GM12878 (cell line): ENCODE measurements around the gene EPHA4. TPM values are rescaled to one million over a fixed set of nuclear protein-coding genes. Genes with fewer than 3 reads are reported as not detected.

ENCODE experiments used
- ATAC-seq: fragments of 200-7000 bp; cut with Tn5 transposase; 3 replicates; pipeline ENCODE4 v1.9.1; 2020; ENCODE audit warnings: mild to moderate bottlenecking, moderate library complexity
- BruUV-seq: library from RNA; stranded (reverse); fragments of 400-500 nt; replicated peaks from 2 replicates; lab custom pipeline; 2021; lab: Mats Ljungman, UMichigan
- CTCF ChIA-PET: fragments of 300-600 bp; sonication (Branson Sonifier 250); formaldehyde crosslinking; extraction: SDS; loops from one replicate; lab custom pipeline; 2021; ENCODE audit warnings: inconsistent platforms; lab: Yijun Ruan, JAX
- POLR2A ChIA-PET: fragments of 350-600 bp; formaldehyde crosslinking; extraction: SDS; loops from one replicate; lab custom pipeline; 2021; ENCODE audit warnings: inconsistent platforms; lab: Charles Lee
- RAD21 ChIA-PET: fragments of 300-600 bp; sonication (Branson Sonifier 250); formaldehyde crosslinking; loops from one replicate; lab custom pipeline; 2023; ENCODE audit warnings: antibody characterized with exemption; ENCODE audit not compliant: unreplicated experiment; lab: Charles Lee
- SMC1A ChIA-PET: fragments of 300-600 bp; sonication (Branson Sonifier 250); formaldehyde crosslinking; loops from one replicate; lab custom pipeline; 2023; ENCODE audit not compliant: unreplicated experiment, uncharacterized antibody; lab: Charles Lee
- DNase-seq: peaks from one replicate; pipeline ENCODE4 v3.0.0-alpha.2; 2011; ENCODE audit warnings: low read depth, low spot score
- FAIRE-seq: peaks from 3 replicates; lab custom pipeline; 2011; peaks lifted over from hg19 to GRCh38; lab: Jason Lieb, UNC
- H2AFZ ChIP-seq: 2 replicates; pipeline ENCODE4 v1.6.0; 2011; ENCODE audit warnings: low read depth, low read length, control low read depth; ENCODE audit not compliant: control insufficient read depth
- H3K27ac ChIP-seq: 2 replicates; pipeline ENCODE4 v1.5.1; 2011; ENCODE audit warnings: control low read depth; ENCODE audit not compliant: control insufficient read depth, insufficient read depth
- H3K27me3 ChIP-seq, 2 experiments: replicated peaks in 1 of 2; 2 replicates each; pipeline versions ENCODE4 v1.6.0 to v1.6.1; 2011; ENCODE audit warnings: low read length in 1 of 2; ENCODE audit not compliant: control insufficient read depth in 2 of 2, insufficient read depth in 2 of 2
- H3K36me3 ChIP-seq, 2 experiments: 2 replicates each; pipeline ENCODE4 v1.5.1; 2011; ENCODE audit warnings: low read length in 1 of 2; ENCODE audit not compliant: control insufficient read depth in 2 of 2, insufficient read depth in 2 of 2
- H3K4me1 ChIP-seq: 2 replicates; pipeline ENCODE4 v1.6.1; 2011; ENCODE audit warnings: mild to moderate bottlenecking, low read length, moderate library complexity, mixed read lengths; ENCODE audit not compliant: control insufficient read depth, insufficient read depth
- H3K4me2 ChIP-seq: 2 replicates; pipeline ENCODE4 v1.6.0; 2011; ENCODE audit warnings: control low read depth; ENCODE audit not compliant: control insufficient read depth, insufficient read depth
- H3K4me3 ChIP-seq: fragments of 200-600 bp; sonication (generic); 2 replicates; pipeline ENCODE4 v1.5.1; 2016
- H3K79me2 ChIP-seq: 2 replicates; pipeline ENCODE4 v1.6.0; 2011; ENCODE audit warnings: low read length; ENCODE audit not compliant: control insufficient read depth, insufficient read depth
- H3K9ac ChIP-seq: 2 replicates; pipeline ENCODE4 v1.8.0; 2011; ENCODE audit warnings: low read length, control low read depth, mixed read lengths; ENCODE audit not compliant: control insufficient read depth, insufficient read depth
- H3K9me3 ChIP-seq: replicated peaks from 3 replicates; pipeline ENCODE4 v1.5.1; 2011; ENCODE audit warnings: mild to moderate bottlenecking, low read length; ENCODE audit not compliant: control insufficient read depth, insufficient read depth
- H4K20me1 ChIP-seq: 2 replicates; pipeline ENCODE4 v1.6.0; 2011; ENCODE audit not compliant: control insufficient read depth, insufficient read depth
- BMI1 ChIP-seq: fragments of 450-650 bp; IDR thresholded peaks from 2 replicates; pipeline ENCODE4 v1.6.1; 2016; ENCODE audit warnings: mild to moderate bottlenecking, moderate library complexity, borderline replicate concordance
- CHD4 ChIP-seq: fragments of 200-600 bp; sonication (generic); IDR thresholded peaks from 2 replicates; pipeline ENCODE4 v1.6.1; 2016; ENCODE audit warnings: mild to moderate bottlenecking
- EED ChIP-seq: sonication (generic); IDR thresholded peaks from 2 replicates; pipeline ENCODE4 v1.6.1; 2016; ENCODE audit warnings: antibody characterized with exemption, low read depth
- IKZF1 ChIP-seq: fragments of 450-650 bp; conservative IDR thresholded peaks from 2 replicates; pipeline ENCODE4 v1.6.1; 2017; ENCODE audit warnings: antibody characterized with exemption, mild to moderate bottlenecking
- MTA2 ChIP-seq: fragments of 450-650 bp; IDR thresholded peaks from 2 replicates; pipeline ENCODE4 v1.6.1; 2016; ENCODE audit warnings: low read depth, mild to moderate bottlenecking, moderate library complexity
- NBN ChIP-seq: fragments of 450-650 bp; IDR thresholded peaks from 2 replicates; pipeline ENCODE4 v1.6.1; 2016
- RB1 ChIP-seq: fragments of 450-650 bp; formaldehyde crosslinking; IDR thresholded peaks from 2 replicates; pipeline ENCODE4 v1.6.1; 2017; ENCODE audit warnings: mild to moderate bottlenecking, borderline replicate concordance
- RFX5 ChIP-seq: IDR thresholded peaks from 2 replicates; pipeline ENCODE4 v1.6.1; 2011; ENCODE audit warnings: low read depth, low read length, improper control_type of control experiment
- SIN3A ChIP-seq: IDR thresholded peaks from 2 replicates; pipeline ENCODE4 v1.6.1; 2012; ENCODE audit warnings: low read depth, low read length, improper control_type of control experiment
- SMARCA5 ChIP-seq: fragments of 450-650 bp; IDR thresholded peaks from 2 replicates; pipeline ENCODE4 v1.6.1; 2017; ENCODE audit warnings: mild to moderate bottlenecking
- YBX1 ChIP-seq: fragments of 450-650 bp; IDR thresholded peaks from 2 replicates; pipeline ENCODE4 v1.6.1; 2016; ENCODE audit warnings: antibody characterized with exemption
- YY1 ChIP-seq: IDR thresholded peaks from 2 replicates; pipeline ENCODE4 v1.6.1; 2011; ENCODE audit warnings: low read depth, mild to moderate bottlenecking, low read length
- ZZZ3 ChIP-seq: IDR thresholded peaks from 2 replicates; pipeline ENCODE4 v1.6.1; 2011; ENCODE audit warnings: low read depth; ENCODE audit not compliant: control insufficient read depth, insufficient read length
- WGBS: methylation state at CpG from one replicate; pipeline ENCODE4 v1.1.6; 2016; ENCODE audit warnings: low lambda C conversion rate; ENCODE audit not compliant: insufficient replicate concordance, insufficient coverage; ENCODE audit errors: missing lambda C conversion rate; 5-methylcytosine and 5-hydroxymethylcytosine counted together
- in situ Hi-C: fragments of 300-500 bp; cut with MboI; formaldehyde crosslinking; loops from 9 replicates; pipeline ENCODE4 v1.14.3; 2018; ENCODE audit warnings: mixed read lengths
- intact Hi-C: fragments of 100-400 bp; cut with micrococcal nuclease; formaldehyde crosslinking; loops from one replicate; pipeline ENCODE4 v1.14.2; 2022; ENCODE audit not compliant: unreplicated experiment
- polyA plus RNA-seq, 11 experiments: library from polyadenylated mRNA; depleted of rRNA in 4 of 11; unstranded in 6 of 11; stranded (reverse) in 5 of 11; fragments of >200 nt; fragmentation: Nextera tagmentation in 4 of 11; fragmentation: Illumina TruSeq in 1 of 11; extraction: Ambion mirVana in 4 of 11; extraction: Trizol in 1 of 11; gene quantifications; 1 replicate in 1 of 11; 2 replicates in 10 of 11; pipeline versions ENCODE4 v1.2.1 to v1.2.3, GENCODE V29; 2011 to 2016; ENCODE audit warnings: inconsistent platforms in 2 of 11, missing spikeins in 2 of 11, low read depth in 1 of 11
- total RNA-seq, 4 experiments: library from RNA; depleted of rRNA in 3 of 4; stranded (reverse); fragments of >200 nt in 3 of 4; fragmentation: Illumina TruSeq in 1 of 4; extraction: Trizol in 1 of 4; gene quantifications; 2 replicates each; pipeline versions ENCODE4 v1.2.1 to v1.2.3, GENCODE V29; 2013 to 2021
- TF ChIP-seq, protein P1 (sequence below): IDR thresholded peaks from 2 replicates; pipeline ENCODE4 v1.6.1; 2011; ENCODE audit warnings: mild to moderate bottlenecking, low read depth, low read length, moderate library complexity; ENCODE audit not compliant: insufficient replicate concordance
- TF ChIP-seq, protein P2 (sequence below): IDR thresholded peaks from 2 replicates; pipeline ENCODE4 v1.6.1; 2011; ENCODE audit warnings: borderline replicate concordance, low read depth, mild to moderate bottlenecking, moderate library complexity, mixed read lengths, low read length; ENCODE audit not compliant: insufficient read depth; ENCODE audit errors: extremely low read length
- TF ChIP-seq, protein P3 (sequence below): fragments of 450-650 bp; IDR thresholded peaks from 2 replicates; pipeline ENCODE4 v1.6.1; 2018; ENCODE audit warnings: mild to moderate bottlenecking, low read depth, moderate library complexity; ENCODE audit not compliant: partially characterized antibody
- TF ChIP-seq, protein P4 (sequence below): fragments of 450-650 bp; IDR thresholded peaks from 2 replicates; pipeline ENCODE4 v1.6.1; 2017; ENCODE audit warnings: low read depth, mild to moderate bottlenecking, moderate library complexity

The EPHA4 gene
- total and polyA plus RNA-seq, 10 of the 15 experiments (the other 5 are each of a cell fraction or from before 2014, with no cell fraction given) = 0.06 to 1.5 (median 0.33) TPM; not detected in 1

DNA sequence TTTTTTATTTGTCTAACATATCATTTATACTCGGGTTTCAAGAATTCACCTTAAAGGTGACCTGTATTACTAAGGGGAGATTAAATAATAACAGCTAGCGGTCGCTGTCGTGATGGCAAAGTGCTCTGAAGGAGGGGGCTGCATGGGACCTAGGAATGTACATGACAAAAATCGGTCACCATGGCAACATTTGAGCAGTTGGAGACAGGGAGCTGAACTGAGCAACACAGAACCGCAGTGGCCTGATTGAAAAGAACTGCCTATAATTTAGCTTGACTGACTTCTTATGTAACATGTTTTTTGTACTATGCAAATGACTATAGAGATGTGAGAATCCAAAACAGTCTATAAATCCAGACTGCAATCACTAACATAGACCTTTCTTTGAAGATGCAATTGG is 34.3 kb upstream of the EPHA4 start:
- no peaks in the 10 kb centered on the region for H3K27me3 ChIP-seq
- ATAC-seq = no peak
- no peak overlapping the region for H3K4me2 ChIP-seq
- no peaks in the 10 kb centered on the region for H3K36me3 ChIP-seq
- ChIA-PET RAD21 (no interaction called here), SMC1A (interaction anchor here (1.2 kb wide), 1 partner anchor 9 kb away, joined by 3 read pairs; no protein-coding TSS in a partner anchor), CTCF (interaction anchor here (0.6 kb wide), 1 partner anchor 1604 kb away, joined by 3 read pairs; no protein-coding TSS in a partner anchor), POLR2A (no interaction called here)
- no TSS peak for BruUV-seq
- no peak overlapping the region for H3K4me3 ChIP-seq
- H3K27ac ChIP-seq = no peak overlapping the region
- H3K4me1 ChIP-seq = no peaks in the 10 kb centered on the region
- WGBS = 47% methylated on average over 6 of the region's 6 CpGs
- DNase-seq = no peak
- TF ChIP-seq, protein P1, sequence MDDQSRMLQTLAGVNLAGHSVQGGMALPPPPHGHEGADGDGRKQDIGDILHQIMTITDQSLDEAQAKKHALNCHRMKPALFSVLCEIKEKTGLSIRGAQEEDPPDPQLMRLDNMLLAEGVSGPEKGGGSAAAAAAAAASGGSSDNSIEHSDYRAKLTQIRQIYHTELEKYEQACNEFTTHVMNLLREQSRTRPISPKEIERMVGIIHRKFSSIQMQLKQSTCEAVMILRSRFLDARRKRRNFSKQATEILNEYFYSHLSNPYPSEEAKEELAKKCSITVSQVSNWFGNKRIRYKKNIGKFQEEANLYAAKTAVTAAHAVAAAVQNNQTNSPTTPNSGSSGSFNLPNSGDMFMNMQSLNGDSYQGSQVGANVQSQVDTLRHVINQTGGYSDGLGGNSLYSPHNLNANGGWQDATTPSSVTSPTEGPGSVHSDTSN = no peak
- TF ChIP-seq, protein P2, sequence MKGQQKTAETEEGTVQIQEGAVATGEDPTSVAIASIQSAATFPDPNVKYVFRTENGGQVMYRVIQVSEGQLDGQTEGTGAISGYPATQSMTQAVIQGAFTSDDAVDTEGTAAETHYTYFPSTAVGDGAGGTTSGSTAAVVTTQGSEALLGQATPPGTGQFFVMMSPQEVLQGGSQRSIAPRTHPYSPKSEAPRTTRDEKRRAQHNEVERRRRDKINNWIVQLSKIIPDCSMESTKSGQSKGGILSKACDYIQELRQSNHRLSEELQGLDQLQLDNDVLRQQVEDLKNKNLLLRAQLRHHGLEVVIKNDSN = no peak
- TF ChIP-seq CHD4 (no peak), BMI1 (no peak), MTA2 (no peak), SIN3A (no peak), YBX1 (no peak), IKZF1 (no peak), YY1 (no peak), RFX5 (no peak), SMARCA5 (no peak), EED (no peak), RB1 (no peak), NBN (no peak), ZZZ3 (no peak)
- TF ChIP-seq, protein P3, sequence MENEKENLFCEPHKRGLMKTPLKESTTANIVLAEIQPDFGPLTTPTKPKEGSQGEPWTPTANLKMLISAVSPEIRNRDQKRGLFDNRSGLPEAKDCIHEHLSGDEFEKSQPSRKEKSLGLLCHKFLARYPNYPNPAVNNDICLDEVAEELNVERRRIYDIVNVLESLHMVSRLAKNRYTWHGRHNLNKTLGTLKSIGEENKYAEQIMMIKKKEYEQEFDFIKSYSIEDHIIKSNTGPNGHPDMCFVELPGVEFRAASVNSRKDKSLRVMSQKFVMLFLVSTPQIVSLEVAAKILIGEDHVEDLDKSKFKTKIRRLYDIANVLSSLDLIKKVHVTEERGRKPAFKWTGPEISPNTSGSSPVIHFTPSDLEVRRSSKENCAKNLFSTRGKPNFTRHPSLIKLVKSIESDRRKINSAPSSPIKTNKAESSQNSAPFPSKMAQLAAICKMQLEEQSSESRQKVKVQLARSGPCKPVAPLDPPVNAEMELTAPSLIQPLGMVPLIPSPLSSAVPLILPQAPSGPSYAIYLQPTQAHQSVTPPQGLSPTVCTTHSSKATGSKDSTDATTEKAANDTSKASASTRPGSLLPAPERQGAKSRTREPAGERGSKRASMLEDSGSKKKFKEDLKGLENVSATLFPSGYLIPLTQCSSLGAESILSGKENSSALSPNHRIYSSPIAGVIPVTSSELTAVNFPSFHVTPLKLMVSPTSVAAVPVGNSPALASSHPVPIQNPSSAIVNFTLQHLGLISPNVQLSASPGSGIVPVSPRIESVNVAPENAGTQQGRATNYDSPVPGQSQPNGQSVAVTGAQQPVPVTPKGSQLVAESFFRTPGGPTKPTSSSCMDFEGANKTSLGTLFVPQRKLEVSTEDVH = no peak
- TF ChIP-seq, protein P4, sequence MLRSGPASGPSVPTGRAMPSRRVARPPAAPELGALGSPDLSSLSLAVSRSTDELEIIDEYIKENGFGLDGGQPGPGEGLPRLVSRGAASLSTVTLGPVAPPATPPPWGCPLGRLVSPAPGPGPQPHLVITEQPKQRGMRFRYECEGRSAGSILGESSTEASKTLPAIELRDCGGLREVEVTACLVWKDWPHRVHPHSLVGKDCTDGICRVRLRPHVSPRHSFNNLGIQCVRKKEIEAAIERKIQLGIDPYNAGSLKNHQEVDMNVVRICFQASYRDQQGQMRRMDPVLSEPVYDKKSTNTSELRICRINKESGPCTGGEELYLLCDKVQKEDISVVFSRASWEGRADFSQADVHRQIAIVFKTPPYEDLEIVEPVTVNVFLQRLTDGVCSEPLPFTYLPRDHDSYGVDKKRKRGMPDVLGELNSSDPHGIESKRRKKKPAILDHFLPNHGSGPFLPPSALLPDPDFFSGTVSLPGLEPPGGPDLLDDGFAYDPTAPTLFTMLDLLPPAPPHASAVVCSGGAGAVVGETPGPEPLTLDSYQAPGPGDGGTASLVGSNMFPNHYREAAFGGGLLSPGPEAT = no peak
- H3K9me3 ChIP-seq = no peaks in the 10 kb centered on the region
- no peaks in the 10 kb centered on the region for H4K20me1 ChIP-seq
- no peak for FAIRE-seq
- intact Hi-C loops (no loop called here), in situ Hi-C loops (no loop called here)
- no peak overlapping the region for H3K9ac ChIP-seq
- no peak overlapping the region for H2AFZ ChIP-seq
- H3K79me2 ChIP-seq = no peaks in the 10 kb centered on the region
